DND-41 (cell line): ENCODE data around the gene POU4F3.

Experiments
- EZH2 ChIP-seq: IDR thresholded peaks from 3 replicates; pipeline ENCODE4 v1.6.1; 2012; ENCODE audit warnings: borderline replicate concordance, low read depth, mild to moderate bottlenecking, moderate library complexity, low read length, inconsistent platforms; ENCODE audit not compliant: severe bottlenecking
- TF ChIP-seq, protein P1 (sequence below): IDR thresholded peaks from 2 replicates; pipeline ENCODE4 v1.5.1; 2012; ENCODE audit warnings: borderline replicate concordance, low read length, moderate library complexity, mild to moderate bottlenecking; ENCODE audit not compliant: poor library complexity, severe bottlenecking; ENCODE audit errors: extremely low read depth

DNA sequence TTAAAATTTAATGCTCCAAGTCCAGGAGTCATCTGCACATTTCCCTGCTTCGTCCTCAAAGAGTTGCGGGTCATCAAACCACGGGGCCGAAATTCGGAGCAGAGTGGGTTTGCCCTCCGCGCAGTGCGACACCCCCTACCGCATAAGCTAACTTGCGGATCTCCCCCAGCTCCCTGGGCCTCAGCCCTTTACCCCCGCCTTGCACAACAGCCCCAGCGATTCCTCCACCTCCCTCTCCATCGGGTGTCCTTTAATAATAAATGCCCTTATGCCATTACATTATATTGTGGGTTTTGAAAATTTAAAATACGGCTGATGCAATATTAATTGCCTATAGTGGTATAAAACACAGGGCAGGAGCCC lies 3.9 kb downstream of the POU4F3 start:
- TF ChIP-seq, protein P1, sequence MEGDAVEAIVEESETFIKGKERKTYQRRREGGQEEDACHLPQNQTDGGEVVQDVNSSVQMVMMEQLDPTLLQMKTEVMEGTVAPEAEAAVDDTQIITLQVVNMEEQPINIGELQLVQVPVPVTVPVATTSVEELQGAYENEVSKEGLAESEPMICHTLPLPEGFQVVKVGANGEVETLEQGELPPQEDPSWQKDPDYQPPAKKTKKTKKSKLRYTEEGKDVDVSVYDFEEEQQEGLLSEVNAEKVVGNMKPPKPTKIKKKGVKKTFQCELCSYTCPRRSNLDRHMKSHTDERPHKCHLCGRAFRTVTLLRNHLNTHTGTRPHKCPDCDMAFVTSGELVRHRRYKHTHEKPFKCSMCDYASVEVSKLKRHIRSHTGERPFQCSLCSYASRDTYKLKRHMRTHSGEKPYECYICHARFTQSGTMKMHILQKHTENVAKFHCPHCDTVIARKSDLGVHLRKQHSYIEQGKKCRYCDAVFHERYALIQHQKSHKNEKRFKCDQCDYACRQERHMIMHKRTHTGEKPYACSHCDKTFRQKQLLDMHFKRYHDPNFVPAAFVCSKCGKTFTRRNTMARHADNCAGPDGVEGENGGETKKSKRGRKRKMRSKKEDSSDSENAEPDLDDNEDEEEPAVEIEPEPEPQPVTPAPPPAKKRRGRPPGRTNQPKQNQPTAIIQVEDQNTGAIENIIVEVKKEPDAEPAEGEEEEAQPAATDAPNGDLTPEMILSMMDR = no peak
- TF ChIP-seq EZH2 = no peak
